GM12864 (cell line): Measurements from ENCODE around the gene MYBPC3.

ENCODE experiments used
- DNase-seq: peaks from one replicate; pipeline ENCODE4 v3.0.0-alpha.2; 2011; ENCODE audit warnings: low read depth
- H3K4me3 ChIP-seq: 2 replicates; pipeline ENCODE4 v1.5.1; 2011; ENCODE audit warnings: mild to moderate bottlenecking, low read depth, low read length, control low read depth
- CTCF ChIP-seq: IDR thresholded peaks from 2 replicates; pipeline ENCODE4 v1.5.1; 2011; ENCODE audit warnings: low read depth, mild to moderate bottlenecking, moderate library complexity, low read length, control low read depth, inconsistent platforms; ENCODE audit errors: missing control alignments

Gene MYBPC3

GRCh38 chr11:47296045-47296444, 56.5 kb downstream of the MYBPC3 start:
- no peak for TF ChIP-seq CTCF
- DNase-seq: no peak
- H3K4me3 ChIP-seq: no peak overlapping the region

GRCh38 chr11:47295385-47295784, 57.1 kb downstream of the MYBPC3 start:
- no peak for DNase-seq
- no peak overlapping the region for H3K4me3 ChIP-seq
- TF ChIP-seq CTCF: no peak

GRCh38 chr11:47289856-47290255, 62.6 kb downstream of the MYBPC3 start:
- TF ChIP-seq CTCF: no peak
- H3K4me3 ChIP-seq: no peak overlapping the region
- DNase-seq: no peak

- no peak for TF ChIP-seq CTCF
- DNase-seq: no peak
- H3K4me3 ChIP-seq: no peak overlapping the region
These were observed 64.4 kb downstream of the MYBPC3 start for GRCh38 chr11:47288066-47288465.

GRCh38 chr11:47285969-47286770, 66.3 kb downstream of the MYBPC3 start:
- TF ChIP-seq CTCF: no peak
- no peak for DNase-seq
- no peak overlapping the region for H3K4me3 ChIP-seq

- no peak overlapping the region for H3K4me3 ChIP-seq
- no peak for TF ChIP-seq CTCF
- no peak for DNase-seq
These were observed 68.4 kb downstream of the MYBPC3 start for GRCh38 chr11:47284151-47284550.

GRCh38 chr11:47282462-47282861, 70.0 kb downstream of the MYBPC3 start:
- no peak for DNase-seq
- no peak for TF ChIP-seq CTCF
- H3K4me3 ChIP-seq: no peak overlapping the region
